ENCODE results near the gene PACRG. TPM values are rescaled to one million over a fixed set of nuclear protein-coding genes. Genes with fewer than 3 reads are reported as not detected.

The PACRG gene
- total RNA-seq, 4 donors from 2014 or later, result 0.29 to 1.6 (median 0.61) TPM

- in situ Hi-C loops (cut with MboI; ENCODE audit: low sequenced_read_pairs in 4 of 4), result no loop called here
- Histone ChIP-seq H3K36me3 (no peaks in the 10 kb centered on the region), H3K4me1 (peaks cover 23 to 27% of the 10 kb centered on the region in 2 donors), H3K27ac (no peak overlapping the region), H3K27me3 (no peaks in the 10 kb centered on the region), H3K4me3 (peak overlapping the region in 3 of 4 donors; percentile 32 to 41 (median 35)), H3K9me3 (no peaks in the 10 kb centered on the region)
- DNase-seq, result no peak
- no peak for ATAC-seq
- no peak for TF ChIP-seq CTCF (IDR thresholded peaks at IDR 0.05 in 4 of 5, conservative IDR thresholded peaks at IDR 0.05 in 1 of 5)
- TF ChIP-seq POLR2A (IDR thresholded peaks at IDR 0.05), result no peak
- intact Hi-C loops (cut with DNase I; ENCODE audit: low total_unique reads), result loop anchor here (5.0 to 10.0 kb wide), 2 partner anchors 88 to 145 kb away; no protein-coding TSS in a partner anchor
Observed at GRCh38 chr6:163259689-163260088, 531.9 kb downstream of the PACRG start.

- H3K4me3 ChIP-seq, result peak overlapping the region; percentile 32 to 41 (median 37)
- no peaks in the 10 kb centered on the region for H3K36me3 ChIP-seq
- H3K27ac ChIP-seq, result peak overlapping the region in 2 of 4 donors; percentile 10 to 22
- H3K4me1 ChIP-seq, result peaks cover 23 to 27% of the 10 kb centered on the region in 2 donors
- no peaks in the 10 kb centered on the region for H3K27me3 ChIP-seq
- no peak for TF ChIP-seq POLR2A (IDR thresholded peaks at IDR 0.05)
- TF ChIP-seq CTCF (IDR thresholded peaks at IDR 0.05 in 4 of 5, conservative IDR thresholded peaks at IDR 0.05 in 1 of 5), result no peak
- no peak for ATAC-seq
- in situ Hi-C loops (cut with MboI; ENCODE audit: low sequenced_read_pairs in 4 of 4) (no loop called here), intact Hi-C loops (cut with DNase I; ENCODE audit: low total_unique reads) (loop anchor here (5.0 to 10.0 kb wide), 2 partner anchors 87 to 144 kb away; no protein-coding TSS in a partner anchor)
- DNase-seq, result no peak
- no peaks in the 10 kb centered on the region for H3K9me3 ChIP-seq
Observed at GRCh38 chr6:163260111-163260895, 532.5 kb downstream of the PACRG start.

- in situ Hi-C loops (cut with MboI; ENCODE audit: low sequenced_read_pairs in 4 of 4), result no loop called here
- Histone ChIP-seq H3K27me3 (no peaks in the 10 kb centered on the region), H3K36me3 (no peaks in the 10 kb centered on the region), H3K4me3 (peak overlapping the region in 3 of 4 donors; percentile 32 to 39 (median 35)), H3K9me3 (no peaks in the 10 kb centered on the region), H3K27ac (peak overlapping the region in 2 of 4 donors; percentile 10 to 22), H3K4me1 (peaks cover 23 to 27% of the 10 kb centered on the region in 2 donors)
- intact Hi-C loops (cut with DNase I; ENCODE audit: low total_unique reads), result loop anchor here (5.0 to 10.0 kb wide), 2 partner anchors 86 to 144 kb away; no protein-coding TSS in a partner anchor
- no peak for ATAC-seq
- no peak for TF ChIP-seq CTCF (IDR thresholded peaks at IDR 0.05 in 4 of 5, conservative IDR thresholded peaks at IDR 0.05 in 1 of 5)
- TF ChIP-seq POLR2A (IDR thresholded peaks at IDR 0.05), result no peak
- DNase-seq, result no peak
Observed at GRCh38 chr6:163260911-163261310, 533.1 kb downstream of the PACRG start.

GRCh38 chr6:163261361-163261760 is 533.6 kb downstream of the PACRG start:
- TF ChIP-seq CTCF (IDR thresholded peaks at IDR 0.05 in 4 of 5, conservative IDR thresholded peaks at IDR 0.05 in 1 of 5) (no peak), POLR2A (IDR thresholded peaks at IDR 0.05) (no peak)
- intact Hi-C loops (cut with DNase I; ENCODE audit: low total_unique reads), result loop anchor here (5.0 to 10.0 kb wide), 2 partner anchors 86 to 143 kb away; no protein-coding TSS in a partner anchor
- H3K9me3 ChIP-seq, result no peaks in the 10 kb centered on the region
- no peak overlapping the region for H3K4me3 ChIP-seq
- H3K36me3 ChIP-seq, result no peaks in the 10 kb centered on the region
- H3K4me1 ChIP-seq, result peaks cover 23 to 27% of the 10 kb centered on the region in 2 donors
- in situ Hi-C loops (cut with MboI; ENCODE audit: low sequenced_read_pairs in 4 of 4), result no loop called here
- no peaks in the 10 kb centered on the region for H3K27me3 ChIP-seq
- no peak for DNase-seq
- no peak overlapping the region for H3K27ac ChIP-seq
- ATAC-seq, result no peak

Data from gastrocnemius medialis (tissue), 4 donors.